CD4-positive, alpha-beta T cell treated with Interleukin-6 for 4 hours (primary cell): ENCODE measurements around the gene ZFP36L2.
"Not testable (repeated sequence)": the region's sequence is repeated elsewhere in the genome, so short reads cannot be mapped to it uniquely, and the experiment has no call there.

Experiments
- DNase-seq: peaks from one replicate; pipeline ENCODE4 v3.0.0-alpha.2; 2020; ENCODE audit warnings: mixed read lengths

The ZFP36L2 gene

GRCh38 chr2:43206602-43207001 lies 19.8 kb downstream of the ZFP36L2 start:
- DNase-seq: no peak

DNA sequence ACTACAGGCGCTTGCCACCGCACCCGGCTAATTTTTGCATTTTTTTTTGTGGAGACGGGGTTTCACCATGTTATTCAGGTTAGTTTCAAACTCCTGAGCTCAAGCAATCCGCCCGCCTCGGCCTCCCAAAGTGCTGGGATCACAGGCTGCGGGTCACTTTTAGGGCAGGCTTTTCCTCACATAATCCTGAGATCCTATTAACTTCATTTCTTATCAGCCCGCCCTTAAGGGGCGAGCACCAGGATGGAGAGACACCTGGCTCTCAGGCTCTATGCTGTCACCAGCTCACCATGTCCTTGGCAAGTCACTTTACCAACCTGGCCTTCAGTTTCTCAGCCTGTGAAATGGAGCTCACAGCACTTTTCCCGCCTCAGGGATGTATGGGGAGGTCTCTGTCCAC lies 23.0 kb downstream of the ZFP36L2 start:
- no peak for DNase-seq

DNA sequence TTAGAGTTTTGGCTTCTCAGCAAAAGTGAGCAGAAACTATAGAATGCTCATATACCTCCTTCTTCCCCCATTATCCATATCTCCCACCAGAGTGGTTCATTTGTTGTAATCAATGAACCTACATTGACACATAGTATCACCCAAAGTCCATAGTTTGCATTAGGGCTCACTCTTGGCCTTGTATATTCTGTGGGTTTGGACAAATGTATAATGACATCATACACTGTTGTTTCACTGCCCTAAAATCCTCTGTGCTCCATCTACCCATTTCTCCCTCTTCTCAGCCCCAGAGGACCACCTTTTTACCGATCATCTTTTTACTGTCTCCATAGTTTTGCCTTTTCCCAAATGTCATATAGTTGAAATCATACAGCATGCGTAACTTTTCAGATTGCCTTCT lies 24.1 kb downstream of the ZFP36L2 start:
- DNase-seq: no peak

GRCh38 chr2:43201497-43201896 lies 24.9 kb downstream of the ZFP36L2 start:
- DNase-seq: no peak

- DNase-seq: no peak
Observed at GRCh38 chr2:43201016-43201415, 25.4 kb downstream of the ZFP36L2 start.

DNA sequence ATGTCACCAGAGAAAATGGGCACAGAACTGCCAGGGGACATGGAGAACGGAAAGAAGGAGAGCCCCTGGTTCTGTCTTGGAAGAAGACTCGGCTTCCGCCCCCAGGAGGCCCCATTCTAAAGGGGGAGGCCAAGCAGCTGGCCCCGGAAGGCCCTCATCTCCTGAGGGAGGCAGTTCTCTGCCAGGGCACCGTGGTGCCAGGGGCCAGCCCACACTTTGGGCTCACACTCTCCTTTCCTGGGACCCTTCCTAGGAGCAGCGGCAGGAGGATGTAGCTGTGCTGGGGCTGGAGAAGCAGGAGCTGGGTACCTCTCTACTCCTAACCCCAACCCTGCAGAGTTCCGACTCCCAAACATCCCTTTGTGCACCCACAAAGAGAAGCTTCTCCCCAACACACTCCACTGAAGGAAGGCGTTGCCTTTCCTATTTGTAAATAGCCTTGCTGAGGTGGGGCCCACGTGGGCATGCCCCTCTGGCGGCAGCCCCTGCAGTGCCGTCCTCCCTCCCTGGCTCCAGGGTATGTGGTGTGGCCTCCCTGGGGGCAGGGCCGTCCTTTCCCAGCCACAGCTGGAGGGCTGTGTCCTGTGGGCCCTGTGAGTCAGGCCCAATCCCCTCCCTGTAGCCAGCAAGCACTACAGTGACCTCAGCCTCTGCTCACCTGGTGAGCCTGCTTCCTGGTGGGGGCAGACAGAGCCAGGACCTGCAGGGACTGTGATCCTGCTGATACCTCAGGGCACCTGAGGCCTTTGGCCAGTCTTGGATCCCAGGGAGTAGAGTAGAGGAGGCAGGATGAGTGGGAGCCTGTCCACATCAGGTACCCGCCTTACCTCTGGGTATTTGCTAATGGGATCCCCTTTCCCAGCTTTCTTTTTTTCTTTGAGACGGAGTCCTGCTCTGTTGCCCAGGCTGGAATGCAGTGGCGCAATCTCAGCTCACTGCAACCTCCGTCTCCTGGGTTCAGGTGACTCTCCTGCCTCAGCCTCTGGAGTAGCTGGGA lies 26.6 kb downstream of the ZFP36L2 start:
- DNase-seq: no peak

- DNase-seq: no peak
Observed at GRCh38 chr2:43198263-43198662, 28.1 kb downstream of the ZFP36L2 start.

GRCh38 chr2:43197588-43197896 lies 28.9 kb downstream of the ZFP36L2 start:
- no peak for DNase-seq

- DNase-seq: peak; percentile 42
Observed at GRCh38 chr2:43196768-43197587, 29.4 kb downstream of the ZFP36L2 start.

- DNase-seq: no peak
Observed at GRCh38 chr2:43194121-43194869, 32.1 kb downstream of the ZFP36L2 start.

GRCh38 chr2:43193652-43194120 lies 32.7 kb downstream of the ZFP36L2 start:
- no peak for DNase-seq

GRCh38 chr2:43192744-43193651 lies 33.4 kb downstream of the ZFP36L2 start:
- peak; percentile 51 for DNase-seq

DNA sequence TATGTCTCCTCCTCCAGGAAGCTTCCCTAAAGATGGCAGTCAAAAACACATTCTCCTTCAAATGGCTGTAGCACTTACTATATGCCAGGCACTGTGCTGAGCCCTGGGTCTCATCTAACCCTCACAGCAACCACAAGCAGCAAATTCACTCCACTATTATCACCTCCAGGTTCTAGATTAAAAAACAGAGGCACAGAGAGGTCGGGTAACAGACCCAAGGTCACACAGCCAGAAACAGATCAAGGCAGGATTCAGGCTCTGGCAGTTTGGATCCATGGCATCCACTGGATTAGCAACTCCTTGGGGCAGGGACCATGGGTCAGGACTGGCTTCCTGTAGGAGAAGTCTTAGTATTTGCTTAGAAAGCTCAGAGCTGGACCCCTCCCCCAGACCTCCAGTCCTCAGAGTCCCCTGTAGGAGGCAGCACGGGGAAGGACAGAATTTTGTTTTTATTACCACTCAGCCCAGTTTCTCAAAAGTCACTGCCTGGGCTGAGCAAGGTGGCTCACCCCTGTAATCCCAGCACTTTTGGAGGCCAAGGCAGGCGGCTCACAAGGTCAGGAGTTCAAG lies 34.4 kb downstream of the ZFP36L2 start:
- DNase-seq: peak; percentile 48

GRCh38 chr2:43190311-43191052 lies 35.9 kb downstream of the ZFP36L2 start:
- no peak for DNase-seq

GRCh38 chr2:43189861-43190260 lies 36.5 kb downstream of the ZFP36L2 start:
- DNase-seq: not testable (repeated sequence)

DNA sequence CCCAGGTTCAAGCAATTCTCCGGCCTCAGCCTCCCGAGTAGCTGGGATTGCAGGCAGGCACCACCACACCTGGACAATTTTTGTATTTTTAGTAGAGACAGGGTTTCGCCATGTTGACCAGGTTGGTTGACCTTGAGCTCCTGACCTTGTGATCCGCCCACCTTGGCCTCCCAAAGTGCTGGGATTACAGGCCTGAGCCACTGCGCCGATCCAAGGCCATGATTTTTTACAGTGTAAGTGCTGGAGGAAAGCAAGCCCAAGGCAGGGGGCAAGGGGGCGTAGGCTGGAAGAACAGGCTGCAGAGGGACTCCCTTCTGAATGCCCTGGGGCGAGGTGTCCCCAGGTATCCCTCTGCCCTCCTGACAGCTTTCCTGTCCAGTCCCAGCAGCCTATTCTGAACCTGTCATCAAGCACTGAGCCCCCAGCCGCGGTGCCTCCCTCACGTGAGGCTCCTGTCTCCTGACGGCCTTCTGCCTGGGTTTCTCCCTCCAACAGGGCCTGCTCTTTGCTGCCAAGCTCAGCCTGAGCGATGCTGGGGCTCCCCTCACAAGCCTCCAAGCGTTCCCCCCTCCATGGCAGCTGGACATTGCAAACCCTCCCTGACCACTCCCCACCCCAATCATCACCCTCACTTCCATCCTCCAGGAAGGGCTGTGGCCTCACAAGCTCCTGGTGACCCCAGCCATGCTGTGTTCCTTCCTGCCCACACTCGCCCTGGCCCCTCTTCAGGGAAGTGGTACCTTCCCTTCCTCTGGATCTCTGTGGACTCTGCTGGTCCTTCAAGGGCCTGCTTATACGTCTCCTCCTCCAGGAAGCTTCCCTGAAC lies 37.6 kb downstream of the ZFP36L2 start:
- DNase-seq: no peak

DNA sequence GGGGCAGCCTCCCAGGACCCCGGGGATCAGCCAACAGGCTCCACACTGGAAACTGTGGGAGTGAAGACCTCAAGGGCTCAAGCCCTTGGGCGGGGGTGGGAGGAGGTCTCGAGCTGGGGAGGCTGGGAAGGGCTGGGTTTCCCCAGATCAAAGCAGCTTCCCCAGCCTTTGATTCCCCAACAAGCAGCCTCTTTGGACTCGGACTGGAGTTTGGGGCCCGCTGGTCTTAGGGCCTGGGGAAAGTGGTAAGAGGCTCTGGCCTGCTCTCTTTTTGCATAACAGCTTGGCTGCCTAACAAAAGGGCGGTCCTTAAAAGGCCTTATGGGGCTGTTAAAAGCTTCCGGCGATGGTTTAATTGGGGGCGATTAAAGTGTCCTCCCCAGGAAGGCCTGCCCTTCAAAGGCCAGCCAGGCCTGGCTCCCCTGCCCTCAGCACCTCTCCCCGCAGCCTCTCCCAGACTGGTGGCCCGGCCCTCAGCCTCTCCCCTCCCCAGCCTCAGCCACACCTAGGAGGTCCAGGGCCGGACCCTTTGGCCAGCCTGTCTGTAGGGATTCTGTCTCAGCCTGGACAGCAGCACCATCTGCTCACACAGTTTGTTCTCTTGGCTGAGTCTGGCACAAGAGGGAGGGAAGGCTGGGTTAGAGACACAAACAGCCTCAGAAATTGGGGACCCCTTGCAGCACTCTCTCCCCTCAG lies 39.6 kb downstream of the ZFP36L2 start:
- DNase-seq: no peak

DNA sequence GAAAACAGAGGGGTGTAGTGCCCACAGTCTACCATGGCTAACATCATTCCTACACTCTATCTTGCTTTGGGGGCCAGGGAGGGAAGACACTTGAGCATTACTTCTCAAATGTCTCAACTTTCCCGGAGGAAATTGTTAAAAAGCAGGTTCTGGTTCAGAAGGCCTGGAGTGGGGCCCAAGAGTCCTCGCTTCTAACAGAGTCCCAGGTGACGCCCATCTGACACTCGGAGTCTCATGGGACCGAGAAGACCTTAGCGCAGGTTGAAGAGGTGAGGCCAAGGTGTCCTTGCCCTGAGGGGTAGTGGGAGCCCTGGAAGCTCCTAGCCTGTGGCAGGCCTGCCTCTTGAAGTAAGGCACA lies 40.1 kb downstream of the ZFP36L2 start:
- DNase-seq: no peak

- DNase-seq: no peak
Observed at GRCh38 chr2:43185146-43185545, 41.3 kb downstream of the ZFP36L2 start.
